ENCODE results near the gene SMIM33.
"Not testable (repeated sequence)": the region's sequence is repeated elsewhere in the genome, so short reads cannot be mapped to it uniquely, and the experiment has no call there.

SMIM33 gene

DNA sequence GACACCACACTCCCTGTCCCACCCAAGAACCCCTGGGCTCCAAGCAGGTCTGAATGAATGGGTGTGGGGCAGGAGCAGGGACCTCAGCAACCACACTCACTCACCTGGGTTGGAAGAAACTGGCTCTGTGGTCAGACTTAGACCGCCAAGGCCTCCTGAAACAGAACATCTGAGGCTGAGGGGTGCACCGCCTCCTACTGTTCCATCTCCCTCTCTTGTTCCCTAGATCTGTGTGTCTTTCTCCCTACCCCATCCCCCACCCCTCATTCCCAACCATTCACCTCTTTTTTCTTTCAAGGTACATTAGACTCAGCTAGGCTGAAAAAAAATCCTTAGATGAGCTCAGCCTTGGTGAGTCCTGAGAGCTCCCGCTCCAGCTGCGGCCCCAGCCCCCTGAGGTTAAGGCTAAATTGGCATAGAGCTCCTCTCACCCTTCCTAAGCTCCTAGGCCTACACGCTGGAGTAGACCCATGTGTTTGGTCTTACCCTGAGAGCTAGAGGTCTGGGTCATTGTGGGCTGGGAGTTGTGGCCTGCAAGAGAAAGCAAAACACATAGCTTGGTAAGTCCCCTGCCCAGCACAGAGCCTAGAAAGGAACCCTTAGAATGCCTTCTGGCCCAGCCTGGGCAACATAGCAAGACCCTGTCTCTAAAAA, 13.0 kb upstream of the SMIM33 start:
- DNase-seq: no peak

DNA sequence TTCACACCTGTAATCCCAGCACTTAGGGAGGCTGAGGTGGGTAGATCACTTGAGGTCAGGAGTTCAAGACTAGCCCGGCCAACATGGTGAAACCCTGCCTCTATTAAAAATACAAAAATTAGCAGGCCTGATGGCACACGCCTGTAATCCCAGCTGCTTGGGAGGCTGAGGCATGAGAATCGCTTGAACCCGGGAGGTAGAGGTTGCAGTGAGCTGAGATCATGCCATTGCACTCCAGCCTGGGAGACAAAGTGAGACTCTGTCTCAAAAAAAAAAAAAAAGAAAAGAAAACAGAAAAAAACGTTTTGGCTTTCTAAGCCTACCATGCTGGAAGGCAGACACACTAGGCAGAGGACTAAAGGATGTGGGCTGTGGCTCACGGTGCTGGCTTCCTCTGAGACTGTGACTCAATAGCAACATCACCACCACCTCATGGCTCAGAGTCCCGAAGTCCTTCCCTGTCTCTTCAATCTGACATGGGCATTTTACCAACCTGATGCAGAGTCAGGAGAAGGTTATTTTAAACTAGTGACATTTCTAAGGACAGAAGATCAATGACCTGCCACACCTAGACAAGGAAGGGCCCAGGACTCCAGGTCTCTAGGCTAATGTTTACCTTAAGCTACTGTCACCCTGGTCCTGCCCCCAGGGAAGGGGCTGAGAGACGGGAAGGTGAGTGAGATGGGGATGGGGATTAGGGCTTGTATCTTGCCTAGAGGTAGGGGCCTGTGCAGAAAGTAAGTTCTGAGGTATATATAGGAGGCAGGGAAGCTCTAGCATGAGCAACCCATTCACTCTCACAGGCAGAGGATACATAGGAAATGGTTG, 12.0 kb upstream of the SMIM33 start:
- DNase-seq: no peak

DNA sequence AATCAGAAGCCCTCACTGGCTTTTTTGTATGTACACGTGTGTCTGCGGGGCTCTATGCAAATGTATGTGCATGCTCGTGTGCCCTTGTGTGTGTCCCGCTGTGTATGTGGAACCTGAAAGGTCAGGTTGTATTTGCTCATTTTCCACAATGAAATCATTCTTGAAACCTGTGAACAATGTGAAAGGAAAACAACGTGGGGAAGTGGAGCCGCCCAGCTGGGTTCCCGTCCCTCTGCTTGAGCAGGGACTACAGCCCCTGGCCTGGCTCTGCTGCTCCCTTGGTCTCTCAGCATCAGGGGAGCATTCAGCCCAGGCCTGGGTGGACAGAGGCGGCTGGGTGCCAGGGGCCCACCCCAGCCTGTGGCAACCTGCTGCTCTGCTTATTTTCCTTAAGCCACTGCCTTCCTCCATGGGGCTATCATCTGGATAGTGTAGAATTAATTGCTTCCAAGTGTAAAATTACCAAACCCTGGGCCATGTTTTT, 11.3 kb upstream of the SMIM33 start:
- DNase-seq: no peak

DNA sequence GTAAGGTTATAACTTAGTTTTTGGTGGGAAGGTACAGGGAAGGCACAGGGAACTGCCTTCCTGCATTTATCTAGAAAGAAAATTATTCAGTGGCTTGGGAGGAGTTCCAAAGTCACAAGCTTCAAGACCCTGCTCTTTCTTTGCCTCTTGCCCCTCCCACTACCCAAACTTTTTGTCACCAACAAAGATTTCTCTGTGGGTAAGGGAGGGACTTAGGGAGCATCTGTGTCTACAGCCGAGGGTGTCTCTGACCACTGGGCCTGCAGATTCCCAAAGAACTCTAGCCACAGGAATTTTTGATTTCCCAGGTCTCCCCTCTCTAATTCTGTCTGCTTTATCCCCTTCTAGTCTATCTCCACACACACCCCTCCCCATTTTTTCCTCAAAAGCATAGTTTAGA, 10.3 kb upstream of the SMIM33 start:
- DNase-seq: no peak

DNA sequence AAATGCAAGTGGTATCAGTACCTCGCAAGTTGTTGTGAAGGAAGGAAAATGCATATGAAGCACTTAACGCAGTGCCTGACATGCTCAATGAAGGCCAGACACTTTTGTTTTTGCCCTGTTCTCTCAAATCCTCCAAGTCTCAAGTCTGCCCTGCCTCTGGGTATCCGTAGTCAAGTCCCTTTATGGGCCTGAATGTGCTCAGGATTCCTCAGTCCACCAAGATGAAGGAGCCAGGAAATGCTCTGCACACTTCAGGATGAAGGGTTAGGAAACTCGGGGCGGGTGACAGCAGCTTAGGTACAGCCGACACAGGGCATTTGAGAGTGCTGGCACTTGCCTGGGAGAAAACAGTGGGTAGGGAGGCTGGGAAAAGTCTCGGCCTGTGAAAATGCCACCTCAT, 9.6 kb upstream of the SMIM33 start:
- DNase-seq: no peak

DNA sequence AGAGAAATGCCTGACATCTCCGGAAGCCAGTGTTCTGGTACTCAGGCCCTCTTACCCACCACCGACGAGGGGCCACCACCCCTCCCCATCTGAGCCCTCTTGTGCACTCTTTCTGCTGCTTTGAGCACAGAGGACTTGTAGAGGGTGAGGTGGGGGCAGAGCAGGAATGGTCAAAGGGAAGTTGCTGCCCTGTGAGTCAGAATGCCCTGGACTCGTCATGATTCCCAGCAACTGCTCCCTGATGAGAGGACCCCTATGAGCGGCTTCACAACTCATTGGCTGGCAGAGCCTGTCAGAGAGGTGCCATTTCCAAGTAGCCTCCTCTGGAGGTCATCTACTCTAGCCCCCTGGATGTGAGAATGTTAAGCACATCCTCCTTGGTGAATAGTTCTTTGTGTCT, 9.1 kb upstream of the SMIM33 start:
- no peak for DNase-seq

DNA sequence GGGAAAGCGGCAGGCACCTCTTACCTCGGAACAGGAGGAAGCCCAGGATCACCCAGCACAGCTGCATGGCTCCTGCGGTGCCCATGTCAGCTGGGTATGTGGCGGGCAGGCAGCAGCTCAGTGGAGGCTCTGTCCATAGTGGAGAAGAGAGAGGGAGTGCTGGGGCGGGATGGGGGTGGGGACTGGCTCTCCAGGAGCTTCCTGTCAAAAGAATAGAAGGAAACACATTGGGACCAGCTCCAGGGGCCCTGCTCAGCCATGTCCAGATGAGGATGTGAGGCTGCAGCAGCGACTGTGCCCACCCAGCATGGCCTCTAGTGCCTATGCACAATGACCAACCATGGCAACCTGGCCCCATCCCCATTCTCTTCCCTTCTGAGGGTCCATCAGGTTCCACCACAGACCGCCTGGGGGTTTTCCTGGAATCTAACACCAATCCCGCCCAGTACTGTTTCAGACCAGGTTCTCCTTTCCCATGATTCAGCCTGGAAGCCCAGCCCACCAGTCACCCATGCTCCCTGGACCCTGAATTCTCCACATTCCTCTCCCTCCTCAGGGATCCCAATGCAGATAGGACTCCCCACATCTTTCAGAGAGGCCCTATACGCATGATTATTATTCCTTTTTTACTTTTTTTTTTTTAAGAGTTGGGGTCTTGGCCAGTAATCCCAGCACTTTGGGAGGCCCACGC, 8.1 kb upstream of the SMIM33 start, which contains the start of gene ECSCR:
TSS of gene ECSCR (minus strand) at position 158 of the 691 bp plus-strand sequence. CDS start at position 85, 73 bp downstream.
- DNase-seq: no peak

DNA sequence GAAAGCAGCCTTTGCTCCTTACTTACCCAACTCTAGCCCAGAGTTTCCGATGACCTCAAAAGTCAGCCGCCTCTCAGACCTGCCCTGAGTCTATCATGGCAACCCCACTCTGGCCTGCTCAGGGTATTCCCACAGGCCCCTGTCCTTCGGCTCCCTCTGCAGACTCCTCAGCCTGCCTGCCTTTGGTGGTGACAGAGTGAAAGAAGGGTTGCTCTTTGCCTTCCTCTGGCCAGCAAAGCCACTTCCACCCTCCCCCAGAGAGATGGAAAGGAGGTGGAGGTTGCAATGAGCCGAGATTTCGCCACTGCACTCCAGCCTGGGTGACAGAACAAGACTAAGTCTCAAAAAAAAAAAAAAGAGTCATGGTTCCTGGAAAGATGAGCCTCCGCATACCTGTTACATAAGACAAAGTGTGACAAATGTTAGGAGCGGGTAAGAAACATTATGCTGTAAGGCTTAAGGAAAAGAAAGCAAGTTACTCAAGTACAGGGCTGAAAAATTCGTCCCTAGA, 2.3 kb upstream of the SMIM33 start:
- no peak for DNase-seq

DNA sequence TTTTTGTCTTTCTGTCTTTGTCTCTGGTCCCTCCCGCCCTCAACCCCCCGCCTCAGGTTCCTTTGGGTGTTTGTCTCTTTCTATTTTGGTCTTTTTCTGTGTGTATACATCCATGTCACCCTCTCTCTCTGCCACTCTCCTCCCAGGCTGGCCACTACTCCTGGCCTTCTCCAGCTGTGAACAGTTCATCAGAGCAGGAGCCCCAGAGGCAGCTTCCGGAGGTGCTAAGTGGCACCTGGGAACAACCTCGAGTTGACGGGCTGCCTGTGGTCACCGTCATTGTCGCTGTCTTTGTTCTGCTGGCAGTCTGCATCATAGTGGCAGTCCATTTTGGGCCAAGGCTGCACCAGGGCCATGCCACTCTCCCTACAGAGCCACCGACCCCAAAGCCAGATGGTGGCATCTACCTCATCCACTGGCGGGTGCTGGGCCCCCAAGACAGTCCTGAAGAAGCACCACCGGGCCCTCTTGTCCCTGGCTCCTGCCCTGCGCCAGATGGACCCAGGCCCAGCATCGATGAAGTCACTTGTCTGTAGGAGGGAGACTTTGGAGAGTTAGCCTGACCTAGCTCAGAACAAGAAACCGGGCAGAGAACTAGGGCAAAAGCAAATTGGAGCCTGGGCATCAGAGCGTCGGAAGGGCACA, 1.7 kb downstream of the SMIM33 start:
- DNase-seq: no peak

DNA sequence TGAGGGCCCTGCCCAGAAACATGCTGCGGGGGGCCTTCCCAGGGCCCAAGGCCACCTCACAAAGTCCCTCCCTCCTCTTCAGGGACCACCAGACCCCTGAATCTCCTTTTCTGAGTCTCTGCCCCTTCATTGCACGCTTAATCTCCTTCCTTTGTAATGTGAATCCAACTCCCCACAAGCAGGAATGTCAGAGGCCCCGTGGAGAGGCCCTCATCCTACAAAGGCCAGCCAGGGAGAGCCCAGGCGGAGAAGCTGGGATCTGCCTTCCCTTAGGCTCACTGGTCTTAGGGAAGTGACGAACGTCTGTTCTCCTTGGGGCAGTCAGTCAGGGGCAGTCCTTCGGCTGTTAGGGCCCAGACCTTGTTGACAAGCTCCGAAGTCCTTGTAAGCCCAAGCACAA, 2.3 kb downstream of the SMIM33 start:
- no peak for DNase-seq

DNA sequence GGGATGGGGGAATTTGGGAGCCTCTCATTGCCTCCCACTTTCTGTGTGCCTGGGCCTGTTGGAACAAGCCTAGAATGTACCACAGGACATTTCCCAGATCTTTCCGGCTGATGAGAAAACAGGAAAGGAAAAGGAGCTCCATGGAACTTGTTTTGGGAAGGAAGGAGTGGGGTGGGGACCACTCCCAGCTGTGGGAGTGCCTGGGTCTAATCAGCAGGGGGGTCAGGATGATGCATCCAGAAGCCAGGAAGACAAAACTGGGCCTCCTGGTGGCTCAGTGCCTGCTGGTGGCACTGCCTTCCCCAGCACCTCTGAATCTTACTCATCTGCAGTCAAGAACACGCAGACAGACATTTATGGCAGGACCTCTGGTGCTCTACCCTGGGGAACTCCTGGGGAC, 2.8 kb downstream of the SMIM33 start:
- no peak for DNase-seq

DNA sequence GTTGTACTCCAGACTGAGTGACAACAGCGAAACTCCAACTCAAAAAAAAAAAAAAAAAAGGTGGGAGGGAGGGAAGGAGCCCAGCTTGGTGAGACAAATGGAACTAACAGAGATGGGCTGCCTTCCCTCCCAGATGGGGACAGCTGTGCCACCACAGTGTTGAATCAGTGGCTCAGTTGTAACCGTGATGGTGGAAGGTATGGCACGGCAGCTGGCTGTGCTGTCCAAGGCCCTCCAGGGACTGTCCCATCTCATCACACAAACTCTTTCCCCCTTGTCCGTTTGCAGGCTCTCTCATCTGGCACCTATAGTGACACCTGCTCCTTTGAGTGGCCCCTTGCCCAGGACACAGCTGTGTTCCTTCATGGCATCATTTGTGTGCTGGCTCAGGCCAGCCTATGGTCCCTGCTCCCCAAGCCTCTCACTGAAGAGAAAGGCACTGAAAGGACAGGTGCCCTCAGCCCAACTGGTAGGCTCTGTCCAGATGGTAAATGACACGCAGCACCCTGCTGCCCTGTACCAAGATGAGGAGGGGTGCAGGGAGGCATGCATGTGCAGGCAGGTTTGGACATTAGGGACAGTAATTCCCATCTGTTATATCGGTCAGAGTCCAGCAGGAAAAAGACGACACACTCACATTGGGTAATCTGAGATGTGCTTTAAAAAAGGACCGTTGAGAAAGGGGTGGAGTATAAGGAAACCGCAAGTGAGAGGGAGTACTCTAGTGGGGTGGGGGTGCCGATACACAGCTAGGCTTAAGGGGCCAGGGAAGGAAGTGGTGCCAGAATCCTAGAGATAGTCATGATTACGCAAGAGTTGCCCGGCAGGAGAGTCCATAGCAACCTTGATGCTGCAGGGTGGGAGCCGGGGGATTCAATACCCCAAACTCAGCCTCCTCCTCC, 4.3 kb downstream of the SMIM33 start:
- DNase-seq: no peak

DNA sequence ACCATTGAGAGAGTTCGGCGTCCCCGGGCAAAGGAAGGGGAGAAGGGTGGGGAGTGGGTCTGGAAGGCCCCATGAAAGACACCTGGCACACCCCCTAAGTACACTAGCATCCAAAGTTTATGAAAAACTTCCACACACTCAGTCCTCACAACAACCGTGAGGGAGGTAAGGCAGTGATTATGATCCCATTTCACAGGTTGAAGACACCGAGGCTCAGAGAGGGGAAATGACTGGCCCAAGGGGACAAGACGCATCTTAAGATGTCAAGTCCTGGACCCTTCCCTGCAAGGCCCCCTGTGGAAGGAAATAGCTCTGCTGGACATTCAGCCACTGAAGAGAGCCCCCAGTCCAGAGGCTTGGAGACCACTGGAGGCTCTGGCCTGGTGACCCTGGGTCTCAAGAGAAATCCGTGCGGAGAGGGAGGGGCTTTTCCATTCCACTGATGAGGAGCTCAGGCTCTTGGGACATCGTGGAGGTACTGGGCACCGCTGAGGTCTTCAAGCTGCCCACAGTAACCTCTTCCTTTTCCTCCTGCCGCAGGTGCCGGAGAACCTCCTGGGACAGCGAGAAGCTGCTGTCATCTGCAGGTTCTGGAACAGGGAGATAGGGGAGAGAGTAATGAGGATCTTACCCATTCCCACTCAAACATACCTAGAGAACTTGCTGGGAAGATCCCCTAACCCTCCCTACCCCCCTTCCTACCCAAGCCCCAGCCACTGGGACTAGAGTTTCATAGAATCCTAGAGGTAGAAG, 5.2 kb downstream of the SMIM33 start:
- no peak for DNase-seq

DNA sequence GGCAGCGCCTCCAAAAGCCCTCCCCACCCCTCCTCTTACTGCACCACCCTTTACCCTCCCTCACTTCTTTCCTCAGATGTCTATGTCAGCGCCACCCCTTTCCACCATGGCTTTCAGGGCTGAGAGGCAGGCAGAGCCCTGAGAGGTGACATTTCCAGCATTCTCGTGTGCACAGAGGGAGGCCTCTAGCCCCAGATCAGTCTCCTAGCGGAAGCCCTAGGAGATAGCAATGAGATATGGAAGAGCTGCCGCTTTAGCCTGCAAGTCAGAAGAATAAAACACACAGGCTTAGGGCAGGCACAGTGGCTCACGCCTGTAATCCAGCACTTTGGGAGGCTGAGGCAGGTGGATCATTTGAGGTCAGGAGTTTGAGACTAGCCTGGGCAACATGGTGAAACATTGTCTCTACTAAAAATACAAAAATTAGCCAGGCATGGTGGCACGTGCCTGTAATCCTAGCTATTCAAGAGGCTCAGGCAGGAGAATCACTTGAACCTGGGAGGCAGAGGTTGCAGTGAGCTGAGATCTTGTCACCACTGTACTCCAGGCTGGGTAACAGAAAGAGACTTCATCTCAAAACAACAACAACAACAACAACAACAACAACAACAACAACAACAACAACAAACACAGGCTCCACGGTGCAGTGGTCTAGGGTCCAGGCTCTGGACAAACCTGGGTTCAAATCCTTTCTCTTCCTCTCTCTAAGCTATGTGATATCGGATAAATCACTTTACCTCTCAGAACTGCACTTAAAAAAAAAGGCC, 8.0 kb downstream of the SMIM33 start:
- DNase-seq: not testable (repeated sequence)

DNA sequence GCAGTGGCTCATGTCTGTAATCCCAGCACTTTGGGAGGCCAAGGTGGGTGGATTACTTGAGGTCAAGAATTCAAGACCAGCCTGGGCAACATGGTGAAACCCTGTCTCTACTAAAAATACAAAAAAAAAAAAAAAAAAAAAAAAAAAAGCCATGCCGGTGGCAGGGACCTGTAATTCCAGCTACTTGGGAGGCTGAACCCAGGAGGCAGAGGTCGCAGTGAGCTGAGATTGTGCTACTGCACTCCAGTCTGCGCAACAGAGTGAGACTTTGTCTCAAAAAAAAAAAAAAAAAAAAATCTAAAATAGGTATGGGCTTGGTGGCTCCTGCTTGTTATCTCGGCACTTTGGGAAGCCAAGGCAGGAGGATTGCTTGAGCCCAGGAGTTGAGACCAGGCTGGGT, 8.9 kb downstream of the SMIM33 start:
- not testable (repeated sequence) for DNase-seq

DNA sequence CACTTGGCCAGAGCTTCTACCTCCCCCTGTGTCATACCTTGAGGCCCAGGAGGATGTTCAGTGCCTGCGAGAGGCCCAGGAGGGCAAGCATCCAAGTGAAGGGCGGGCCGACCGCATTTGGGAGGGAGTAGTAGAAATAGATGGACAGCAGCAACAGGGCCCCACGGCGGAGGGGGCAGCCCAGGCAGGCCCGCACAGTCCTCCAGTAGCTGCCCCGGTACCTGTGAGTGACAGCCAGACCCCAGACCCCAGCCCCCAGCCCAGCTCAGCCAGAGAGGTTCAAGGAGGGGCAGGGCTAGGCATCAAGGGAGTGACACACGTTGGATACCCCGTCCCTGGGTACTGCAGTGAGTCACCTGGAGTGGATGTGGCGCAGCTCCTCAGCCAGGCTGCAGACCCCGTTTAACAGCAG, 10.3 kb downstream of the SMIM33 start:
- no peak for DNase-seq

DNA sequence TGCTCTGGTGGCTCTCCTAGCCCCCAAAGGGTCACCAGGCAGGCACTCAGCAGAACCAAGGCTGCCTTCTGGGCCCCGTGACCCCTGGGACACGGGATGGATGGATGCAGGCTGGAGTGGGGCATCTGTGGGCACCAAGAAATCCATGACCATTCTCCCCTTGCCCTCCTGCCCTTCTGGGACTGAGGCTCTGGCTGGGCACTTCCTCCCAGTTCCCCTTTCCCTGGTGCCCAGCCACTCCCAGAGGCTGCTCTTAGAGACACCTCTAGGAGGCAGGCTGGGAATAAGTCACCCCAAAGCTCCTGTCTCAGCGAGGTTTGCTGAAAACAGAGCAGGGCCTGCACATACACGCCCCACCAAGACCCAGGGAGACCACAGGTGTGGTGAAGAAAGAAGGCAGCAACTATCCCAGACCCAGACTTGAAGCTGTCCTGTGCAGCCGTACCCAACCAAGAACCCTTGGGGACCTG, 10.8 kb downstream of the SMIM33 start:
- DNase-seq: no peak

DNA sequence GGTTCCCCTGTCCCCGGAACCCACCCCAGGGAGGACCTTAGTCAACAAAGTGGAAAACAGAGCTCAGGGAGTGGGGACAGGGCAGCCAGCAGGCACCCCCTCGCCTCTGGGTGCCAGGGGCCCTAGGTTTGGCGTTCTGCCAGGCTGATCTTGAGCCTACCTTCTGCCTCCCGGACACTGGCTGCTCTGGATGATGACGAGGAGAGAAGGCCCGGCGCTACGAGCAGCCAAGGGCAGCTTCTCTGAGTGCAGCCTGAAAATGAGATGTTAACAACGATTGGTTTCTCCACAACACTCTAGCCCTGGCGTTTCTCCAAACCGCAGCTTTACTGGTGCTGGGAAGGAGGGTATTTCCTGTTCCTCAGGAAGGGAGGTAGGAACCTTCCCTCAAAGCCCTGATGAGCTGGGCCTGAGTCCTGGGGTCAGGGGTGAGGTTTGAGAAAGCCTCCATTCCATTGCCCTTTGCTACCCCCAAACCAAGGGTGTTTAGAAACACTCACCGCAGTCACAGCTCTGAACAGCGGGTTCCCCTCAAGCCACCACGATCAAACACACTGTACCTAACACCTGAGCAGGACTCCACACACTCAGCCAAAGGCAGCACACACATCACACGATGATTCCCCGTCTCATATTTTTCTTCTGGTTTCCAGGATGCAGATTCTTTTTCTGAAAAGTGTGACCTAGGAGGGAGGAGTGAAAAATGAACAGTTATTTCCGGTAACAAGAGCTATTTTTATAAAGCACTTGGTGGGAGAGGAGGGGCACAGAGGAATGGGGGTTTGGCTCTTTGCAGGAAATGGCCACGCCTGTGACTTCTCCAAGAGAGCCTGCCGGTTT, 11.5 kb downstream of the SMIM33 start, which contains the start of gene STING1:
TSS of gene STING1 (minus strand) at position 709 of the 840 bp plus-strand sequence. CDS start 1,054 bp downstream, outside the sequence.
- DNase-seq: no peak

DNA sequence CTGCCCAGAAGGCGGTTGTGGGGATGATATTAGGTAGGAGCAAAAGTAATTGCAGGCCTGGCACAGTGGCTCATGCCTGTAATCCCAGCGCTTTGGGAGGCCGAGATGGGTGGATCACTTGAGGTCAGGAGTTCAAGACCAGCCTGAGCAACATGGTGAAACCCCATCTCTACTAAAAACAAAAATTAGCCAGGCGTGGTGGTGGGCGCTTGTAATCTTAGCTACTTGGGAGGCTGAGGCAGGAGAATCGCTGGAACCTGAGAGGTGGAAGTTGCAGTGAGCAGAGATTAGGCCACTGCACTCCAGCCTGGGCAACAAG, 12.0 kb downstream of the SMIM33 start:
- not testable (repeated sequence) for DNase-seq
